Measurements from ENCODE around the gene PRG3. TPM values are rescaled to one million over a fixed set of nuclear protein-coding genes. Genes with fewer than 3 reads are reported as not detected.
"Not testable (repeated sequence)": the region's sequence is repeated elsewhere in the genome, so short reads cannot be mapped to it uniquely, and the experiment has no call there.

The PRG3 gene
- total and polyA plus RNA-seq, 2 of the 4 experiments (the other 2 are of a cell fraction), result not detected

GRCh38 chr11:57361420-57361819 is 19.5 kb downstream of the PRG3 start:
- POLR2A ChIA-PET (ENCODE audit: unreplicated experiment), result not testable (repeated sequence)
- in situ Hi-C loops (cut with MboI; ENCODE audit: low sequenced_read_pairs), result loop anchor here (25.0 kb wide), 1 partner anchor 524 kb away; no protein-coding TSS in a partner anchor

More at GRCh38 chr11:57361420-57361819, 19.5 kb downstream of the PRG3 start:
- H2BK20ac ChIP-seq (ENCODE audit: low read depth, low read length); H4K5ac ChIP-seq (ENCODE audit: low read depth, low read length); H2BK120ac ChIP-seq (ENCODE audit: low read depth, low read length); H3K23ac ChIP-seq (ENCODE audit: low read depth, low read length); H3K4ac ChIP-seq (ENCODE audit: low read depth, low read length); H3K18ac ChIP-seq (ENCODE audit: low read depth, low read length); H3K4me1 ChIP-seq (ENCODE audit: control insufficient read depth, insufficient read depth, low read length); H4K8ac ChIP-seq (ENCODE audit: low read depth in 2 of 2, low read length in 2 of 2); H2AK9ac ChIP-seq (replicated peaks; ENCODE audit: low read depth, low read length, poor library complexity); H3K4me3 ChIP-seq (ENCODE audit: insufficient read depth, low read depth, low read length); H3K9me3 ChIP-seq (ENCODE audit: control insufficient read depth, insufficient read depth, low read length); H3K36me3 ChIP-seq (ENCODE audit: control insufficient read depth, insufficient read depth, low read length); dilution Hi-C loops (cut with HindIII; ENCODE audit: low sequenced_read_pairs, unreplicated experiment); H3K14ac ChIP-seq (replicated peaks; ENCODE audit: low read depth, low read length); H2BK5ac ChIP-seq (ENCODE audit: low read depth, low read length, poor library complexity, severe bottlenecking); BruUV-seq (replicated peaks); ATAC-seq (ENCODE audit: low read depth); H2AK5ac ChIP-seq (ENCODE audit: low read depth, low read length); H2AFZ ChIP-seq (replicated peaks; ENCODE audit: low read length, poor library complexity); DNase-seq; H3K56ac ChIP-seq (ENCODE audit: extremely low read depth, insufficient read depth, low read length); H2BK15ac ChIP-seq (ENCODE audit: low read depth, low read length); intact Hi-C loops (cut with micrococcal nuclease); H4K20me1 ChIP-seq (ENCODE audit: insufficient read depth, low read length); H3K27ac ChIP-seq (ENCODE audit: insufficient read depth, low read length); H3K9me1 ChIP-seq (ENCODE audit: insufficient read depth, low read length); H4K91ac ChIP-seq (ENCODE audit: insufficient read depth, low read depth, low read length); H3K79me1 ChIP-seq (ENCODE audit: low read depth in 1 of 2, low read length in 2 of 2); H3K9ac ChIP-seq (ENCODE audit: low read depth, low read length); H3K4me2 ChIP-seq (ENCODE audit: low read depth, low read length): not testable (repeated sequence)
- CTCF ChIA-PET, result interaction anchor here (0.6 kb wide), 2 partner anchors 18 to 87 kb away, joined by 3 read pairs; no protein-coding TSS in a partner anchor
- peaks cover 47% of the 10 kb centered on the region for H3K27me3 ChIP-seq (ENCODE audit: control insufficient read depth, insufficient read depth, low read length)

Data from IMR-90 (cell line).